Kidney (tissue), 14 donors: ENCODE results near the gene JMJD1C. TPM values are rescaled to one million over a fixed set of nuclear protein-coding genes. Genes with fewer than 3 reads are reported as not detected.
A peak's percentile ranks its signal among the peaks of the same experiment; 100 is the strongest.

Source experiments
- DNase-seq, 5 donors: peaks; one replicate each; pipeline ENCODE4 v3.0.0-alpha.2; 2013 to 2020
- FAIRE-seq: peaks from 2 replicates; lab custom pipeline; 2012; peaks lifted over from hg19 to GRCh38; lab: Jason Lieb, UNC
- H3K27ac ChIP-seq, 2 donors: one replicate each; pipeline ENCODE4 v1.7.0; 2013; ENCODE audit warnings: low read depth in 2 of 2, low read length in 2 of 2, inconsistent platforms in 1 of 2
- H3K27me3 ChIP-seq: one replicate; pipeline ENCODE4 v1.7.1; 2013; ENCODE audit warnings: low read length, inconsistent platforms; ENCODE audit not compliant: control insufficient read depth, insufficient read depth
- H3K36me3 ChIP-seq, 3 donors: one replicate each; pipeline versions ENCODE4 v1.7.0 to v1.7.1; 2013; ENCODE audit warnings: low read length in 3 of 3, control low read depth in 1 of 3, inconsistent platforms in 1 of 3; ENCODE audit not compliant: insufficient read depth in 3 of 3, control insufficient read depth in 2 of 3
- H3K4me1 ChIP-seq, 3 donors: one replicate each; pipeline versions ENCODE4 v1.7.0 to v1.7.1; 2013; ENCODE audit warnings: low read length in 3 of 3, inconsistent platforms in 1 of 3, low read depth in 1 of 3; ENCODE audit not compliant: control insufficient read depth in 2 of 3, insufficient read depth in 2 of 3
- H3K4me3 ChIP-seq, 3 donors: one replicate each; pipeline versions ENCODE4 v1.7.0 to v1.8.1; 2013; ENCODE audit warnings: low read length in 3 of 3, control low read depth in 1 of 3, inconsistent platforms in 1 of 3
- H3K9ac ChIP-seq, 3 donors: one replicate each; pipeline versions ENCODE4 v1.7.0 to v1.7.1; 2013; ENCODE audit warnings: low read length in 3 of 3, control low read depth in 1 of 3, inconsistent platforms in 1 of 3
- H3K9me3 ChIP-seq, 3 donors: one replicate each; pipeline versions ENCODE4 v1.7.0 to v1.7.1; 2013; ENCODE audit warnings: low read length in 3 of 3, control low read depth in 1 of 3, inconsistent platforms in 1 of 3; ENCODE audit not compliant: control insufficient read depth in 2 of 3, insufficient read depth in 1 of 3
- intact Hi-C: fragments of 100-400 bp; cut with DNase I; formaldehyde crosslinking; loops from one replicate; pipeline ENCODE4 v1.11.1; 2022
- polyA plus RNA-seq: library from polyadenylated mRNA; stranded (reverse); fragments of 350-450 nt; fragmentation: Illumina TruSeq; extraction: RNeasy Lipid Tissue Mini Kit (QIAGEN cat#74804); gene quantifications from one replicate; pipeline ENCODE4 v1.2.3, GENCODE V29; 2014; ENCODE audit warnings: low read depth, low replicate concordance; ENCODE audit not compliant: insufficient read depth
- total RNA-seq: library from RNA; stranded (reverse); fragmentation: NEBNext Ultra II Directional; extraction: Animal tissue kit (Norgen Biotek cat#: 25700); gene quantifications from one replicate; pipeline ENCODE4 v1.2.1, GENCODE V29; 2021
- TF ChIP-seq, protein P1 (sequence below): IDR thresholded peaks from 3 replicates; pipeline ENCODE4 v1.5.1; 2012; ENCODE audit warnings: mild to moderate bottlenecking, moderate library complexity, borderline replicate concordance; ENCODE audit not compliant: insufficient read depth; ENCODE audit errors: extremely low read depth
- donor health status: control.
- donor health status: control.
- donor health status: control.
- donor health status: control.
- donor health status: control.
- donor health status: DM: yes; HTN: yes; CAD: no.
- donor health status: Normal renal cell carcinoma (clear cell type).

The JMJD1C gene
- total and polyA plus RNA-seq, 2 donors from 2014 or later: 18.9 to 92.9 TPM

DNA sequence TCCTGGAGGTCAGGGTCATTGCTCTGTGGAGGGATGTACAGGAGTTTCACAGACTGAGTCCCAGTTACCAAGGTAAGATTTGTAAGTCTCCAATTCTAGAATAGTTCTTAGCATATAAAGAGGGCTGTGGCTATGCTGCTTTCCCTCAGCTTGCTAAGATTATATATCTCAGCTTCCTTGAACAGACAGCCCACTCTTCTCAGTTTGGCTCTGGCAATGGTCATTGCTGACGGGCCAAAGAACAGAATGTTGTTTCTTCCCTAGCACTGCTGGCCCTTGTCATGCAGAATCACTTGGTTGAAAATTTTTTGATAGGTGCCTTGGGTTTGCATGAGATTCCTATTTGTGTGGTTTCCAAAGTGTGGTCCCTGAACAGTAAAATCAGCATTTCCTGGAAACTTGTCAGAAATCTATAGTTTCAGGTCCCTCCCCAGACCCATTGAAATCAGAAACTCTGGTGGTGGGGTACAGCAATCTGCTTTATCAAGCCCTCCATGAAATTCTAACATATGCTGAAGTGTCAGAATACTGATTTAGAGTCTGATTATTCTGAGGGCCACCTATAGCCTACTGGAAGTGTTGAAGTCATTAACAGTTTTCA lies 294.4 kb downstream of the JMJD1C start:
- TF ChIP-seq, protein P1, sequence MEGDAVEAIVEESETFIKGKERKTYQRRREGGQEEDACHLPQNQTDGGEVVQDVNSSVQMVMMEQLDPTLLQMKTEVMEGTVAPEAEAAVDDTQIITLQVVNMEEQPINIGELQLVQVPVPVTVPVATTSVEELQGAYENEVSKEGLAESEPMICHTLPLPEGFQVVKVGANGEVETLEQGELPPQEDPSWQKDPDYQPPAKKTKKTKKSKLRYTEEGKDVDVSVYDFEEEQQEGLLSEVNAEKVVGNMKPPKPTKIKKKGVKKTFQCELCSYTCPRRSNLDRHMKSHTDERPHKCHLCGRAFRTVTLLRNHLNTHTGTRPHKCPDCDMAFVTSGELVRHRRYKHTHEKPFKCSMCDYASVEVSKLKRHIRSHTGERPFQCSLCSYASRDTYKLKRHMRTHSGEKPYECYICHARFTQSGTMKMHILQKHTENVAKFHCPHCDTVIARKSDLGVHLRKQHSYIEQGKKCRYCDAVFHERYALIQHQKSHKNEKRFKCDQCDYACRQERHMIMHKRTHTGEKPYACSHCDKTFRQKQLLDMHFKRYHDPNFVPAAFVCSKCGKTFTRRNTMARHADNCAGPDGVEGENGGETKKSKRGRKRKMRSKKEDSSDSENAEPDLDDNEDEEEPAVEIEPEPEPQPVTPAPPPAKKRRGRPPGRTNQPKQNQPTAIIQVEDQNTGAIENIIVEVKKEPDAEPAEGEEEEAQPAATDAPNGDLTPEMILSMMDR: no peak
- no peaks in the 10 kb centered on the region for H3K9me3 ChIP-seq
- H3K27me3 ChIP-seq: no peaks in the 10 kb centered on the region
- H3K4me1 ChIP-seq: no peaks in the 10 kb centered on the region
- no peak overlapping the region for H3K27ac ChIP-seq
- intact Hi-C loops: no loop called here
- H3K36me3 ChIP-seq: peaks cover 0 to 31% (median 7%) of the 10 kb centered on the region in 3 donors
- H3K9ac ChIP-seq: no peak overlapping the region
- peak in 1 of 5 donors; percentile 22 for DNase-seq
- no peak for FAIRE-seq
- no peak overlapping the region for H3K4me3 ChIP-seq

DNA sequence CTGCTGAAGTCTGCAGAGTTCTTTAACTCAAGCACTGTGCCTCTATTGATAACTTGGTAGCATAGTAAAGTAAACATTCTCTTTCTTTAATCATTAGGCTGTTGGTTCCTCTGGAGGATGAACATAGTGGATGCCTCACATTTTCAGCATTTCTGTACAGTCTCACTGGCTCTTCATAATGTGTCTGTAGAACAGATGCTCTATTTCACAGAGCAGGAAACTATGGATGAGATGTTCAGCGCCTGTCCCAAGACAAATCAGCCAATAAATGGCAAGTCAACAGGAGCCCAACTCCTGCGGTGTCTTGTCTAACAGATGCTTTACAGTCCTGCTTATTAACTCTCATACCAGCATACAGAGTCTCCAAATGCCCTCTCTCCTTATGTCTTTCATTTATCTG lies 296.2 kb downstream of the JMJD1C start:
- TF ChIP-seq, protein P1: no peak
- DNase-seq: no peak
- no peaks in the 10 kb centered on the region for H3K4me1 ChIP-seq
- H3K9ac ChIP-seq: no peak overlapping the region
- peaks cover 0 to 18% (median 5%) of the 10 kb centered on the region in 3 donors for H3K36me3 ChIP-seq
- no peak for FAIRE-seq
- no peak overlapping the region for H3K4me3 ChIP-seq
- no peaks in the 10 kb centered on the region for H3K9me3 ChIP-seq
- no peak overlapping the region for H3K27ac ChIP-seq
- H3K27me3 ChIP-seq: no peaks in the 10 kb centered on the region
- intact Hi-C loops: loop anchor here (10.0 kb wide), 1 partner anchor 555 kb away; no protein-coding TSS in a partner anchor

DNA sequence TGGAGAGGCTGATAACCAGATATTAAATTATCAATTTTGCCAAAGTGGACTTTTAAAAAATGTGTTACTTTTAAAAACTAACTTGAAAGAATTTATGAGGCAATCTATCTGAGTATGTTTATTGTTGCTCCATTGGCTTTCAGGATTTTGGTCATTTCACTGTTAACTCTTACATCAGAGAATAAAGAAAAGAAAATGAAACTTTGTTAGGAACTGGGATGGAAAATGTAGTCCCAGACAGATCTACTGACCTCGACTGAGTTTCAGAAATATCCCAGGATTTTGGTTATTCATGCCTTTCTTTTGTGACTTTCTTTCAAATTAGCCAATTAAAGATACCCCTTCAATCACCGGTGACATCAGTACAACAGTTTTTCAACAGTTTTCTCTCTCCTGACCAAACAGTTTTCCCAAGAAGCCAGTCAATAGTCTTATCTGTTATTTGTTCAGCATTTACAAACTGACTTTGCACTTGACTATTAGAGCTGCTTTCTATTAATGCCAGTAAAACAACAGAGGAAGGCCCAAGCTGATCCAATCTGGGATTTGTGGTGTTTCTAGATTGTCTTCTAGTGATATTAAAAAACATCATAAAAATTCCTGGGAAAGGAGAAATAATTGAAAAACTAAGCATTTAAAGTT lies 296.8 kb downstream of the JMJD1C start:
- TF ChIP-seq, protein P1: no peak
- FAIRE-seq: no peak
- no peaks in the 10 kb centered on the region for H3K9me3 ChIP-seq
- DNase-seq: no peak
- H3K4me3 ChIP-seq: no peak overlapping the region
- no peak overlapping the region for H3K27ac ChIP-seq
- H3K9ac ChIP-seq: no peak overlapping the region
- H3K36me3 ChIP-seq: peaks cover 0 to 18% (median 5%) of the 10 kb centered on the region in 3 donors
- H3K4me1 ChIP-seq: no peaks in the 10 kb centered on the region
- no peaks in the 10 kb centered on the region for H3K27me3 ChIP-seq
- intact Hi-C loops: loop anchor here (10.0 kb wide), 1 partner anchor 556 kb away; no protein-coding TSS in a partner anchor
